HG02970 (cell line): ENCODE results near the gene MYO5A.
"Not testable (repeated sequence)": the region's sequence is repeated elsewhere in the genome, so short reads cannot be mapped to it uniquely, and the experiment has no call there.

Experiments
- ATAC-seq: cut with Tn5 transposase; IDR thresholded peaks from one replicate; pipeline ENCODE4 v1.9.1; 2021; ENCODE audit warnings: mild to moderate bottlenecking, moderate library complexity, moderate number of reproducible peaks; ENCODE audit not compliant: unreplicated experiment, low FRiP score

Gene MYO5A

DNA sequence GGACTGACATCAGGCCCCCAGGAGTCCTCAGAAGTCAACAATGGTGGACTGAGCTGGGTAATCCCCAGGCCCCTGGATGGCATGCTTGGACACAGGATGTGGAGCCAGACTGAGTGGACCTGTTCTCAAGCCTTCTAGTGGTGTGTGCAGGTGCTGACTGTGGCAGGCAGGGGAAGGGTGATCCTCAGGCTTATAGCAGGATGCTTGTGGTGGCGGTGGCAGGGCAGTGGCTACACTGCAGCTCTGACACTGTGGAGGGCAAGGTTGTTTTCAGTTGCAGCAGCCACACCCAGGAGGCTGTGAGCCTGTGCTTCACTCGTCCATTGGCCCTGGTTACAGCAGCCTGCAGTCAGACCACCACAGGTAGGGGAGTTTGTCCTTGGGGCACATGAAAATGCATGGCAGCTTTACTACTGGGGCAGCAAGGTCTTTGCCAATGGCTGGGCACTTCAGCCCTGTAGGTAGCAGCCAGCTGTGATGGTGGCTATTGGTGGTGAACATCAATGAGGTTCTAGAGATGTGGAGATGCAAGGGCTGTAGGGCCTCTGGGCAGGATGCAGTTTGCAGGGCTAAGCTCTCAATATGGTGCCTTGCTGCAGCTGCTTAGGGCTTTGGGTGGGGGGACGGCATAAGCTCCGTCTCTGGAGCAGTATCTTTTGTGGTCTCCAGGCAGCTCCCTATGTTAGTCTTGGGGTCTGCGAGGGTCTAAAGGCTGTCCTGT, 17.5 kb upstream of the MYO5A start:
- ATAC-seq = no peak

DNA sequence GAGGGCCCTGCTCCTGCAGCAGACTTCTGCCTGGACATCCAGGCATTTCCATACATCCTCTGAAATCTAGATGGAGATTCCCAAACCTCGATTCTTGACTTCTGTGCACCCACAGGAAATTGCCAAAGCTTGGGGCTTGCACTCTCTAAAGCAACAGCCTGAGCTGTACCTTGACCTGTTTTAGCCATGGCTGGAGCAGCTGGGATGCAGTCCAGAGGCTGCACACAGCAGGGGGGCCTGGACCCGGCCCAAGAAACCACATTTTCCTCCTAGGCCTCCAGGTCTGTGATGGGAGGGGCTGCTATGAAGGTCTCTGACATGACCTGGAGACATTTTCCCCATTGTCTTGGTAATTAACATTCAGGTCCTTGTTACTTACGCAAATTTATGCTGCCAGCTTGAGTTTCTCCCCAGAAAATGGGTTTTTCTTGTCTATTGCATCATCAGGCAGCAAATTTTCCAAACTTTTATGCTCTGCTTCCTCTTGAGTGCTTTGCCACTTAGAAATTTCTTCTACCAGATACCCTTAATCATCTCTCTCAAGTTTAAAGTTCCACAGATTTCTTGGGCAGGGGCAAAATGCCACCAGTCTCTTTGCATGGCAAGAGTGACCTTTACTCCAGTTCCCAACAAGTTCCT, 11.8 kb upstream of the MYO5A start:
- no peak for ATAC-seq

DNA sequence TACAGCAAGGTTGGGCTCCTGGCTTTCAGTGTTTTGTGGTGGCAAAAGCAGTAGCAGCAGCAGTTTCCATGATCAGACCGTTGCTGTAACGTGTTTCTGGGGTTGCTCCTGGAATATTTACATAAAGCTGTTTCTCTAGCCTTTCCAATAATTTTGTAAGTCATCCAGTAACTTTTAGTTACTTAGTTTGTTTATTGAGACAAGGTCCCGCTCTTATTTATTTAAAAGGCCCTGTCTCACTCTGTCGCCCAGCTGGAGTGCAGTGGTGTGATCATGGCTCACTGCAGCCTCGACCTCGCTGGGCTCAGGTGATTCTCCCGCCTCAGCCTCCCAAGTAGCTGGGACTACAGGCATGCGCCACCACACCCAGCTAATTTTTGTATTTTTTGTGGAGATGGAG, 8.8 kb upstream of the MYO5A start:
- no peak for ATAC-seq

DNA sequence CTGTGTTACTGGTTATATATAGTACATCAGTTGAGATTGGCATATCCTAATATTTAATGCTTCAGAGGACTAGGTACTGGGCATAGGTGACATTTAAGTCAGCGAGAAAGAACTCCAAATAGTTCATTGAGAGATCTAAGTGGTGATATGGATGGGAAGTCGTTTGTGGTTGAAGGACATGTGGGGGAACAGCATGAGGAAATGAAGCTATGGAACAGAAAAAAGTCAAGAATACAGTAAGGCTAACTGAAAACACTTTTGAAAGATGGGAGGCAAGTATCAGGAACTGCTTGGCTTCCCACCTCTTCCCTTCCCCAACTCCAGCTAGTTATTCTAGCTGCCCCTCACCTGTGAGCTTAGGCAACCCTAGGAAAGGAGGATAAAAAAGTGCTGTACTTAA, 3.7 kb upstream of the MYO5A start:
- ATAC-seq = no peak

DNA sequence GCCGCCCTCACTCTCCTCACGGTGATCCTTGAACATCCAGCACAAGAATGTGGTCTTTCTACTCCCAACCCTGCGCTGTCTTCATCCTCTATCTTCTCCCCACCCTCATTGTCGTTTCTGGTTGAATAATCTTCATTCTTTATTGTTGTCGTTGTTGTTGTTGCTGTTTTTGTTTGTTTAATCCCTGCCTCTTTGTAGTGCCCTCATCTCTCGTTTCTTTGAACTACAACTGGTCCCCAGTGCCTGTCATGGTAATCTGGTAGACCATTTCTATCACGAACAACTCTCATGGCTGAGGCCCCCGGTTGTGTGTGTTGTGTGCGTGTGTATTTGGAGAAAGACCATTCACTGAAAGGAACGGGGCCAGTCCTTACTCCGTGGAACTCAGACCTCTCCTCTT, 1.3 kb upstream of the MYO5A start:
- ATAC-seq = no peak

DNA sequence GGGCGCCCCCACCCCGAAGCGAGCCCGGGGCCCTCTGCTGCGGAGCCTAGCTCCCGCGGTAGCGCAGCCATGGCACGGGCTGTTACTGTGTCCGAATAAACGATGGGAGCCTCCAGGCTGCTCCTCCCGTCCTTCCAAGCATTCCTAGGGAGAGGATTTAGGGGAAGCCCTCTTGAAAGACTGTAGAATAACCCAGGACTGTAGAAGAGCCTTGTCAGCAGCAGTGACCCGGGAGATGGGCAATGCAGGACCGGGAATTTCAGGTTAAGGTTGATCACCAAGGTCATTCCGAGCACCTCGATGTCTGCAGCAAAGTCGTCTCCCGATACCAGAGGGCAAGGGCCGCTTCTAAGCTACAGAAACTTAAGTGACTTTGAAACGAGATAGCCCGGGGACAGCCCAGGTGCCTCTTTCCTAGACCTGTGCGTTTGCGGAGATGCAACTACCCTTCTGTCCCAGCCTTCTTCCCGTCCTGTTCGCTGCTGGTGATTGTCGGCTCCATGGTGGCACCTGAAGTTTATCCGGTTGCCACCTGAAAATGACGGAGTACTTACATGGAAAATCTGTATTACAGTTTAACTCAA, 753 bp upstream of the MYO5A start:
- ATAC-seq = no peak

DNA sequence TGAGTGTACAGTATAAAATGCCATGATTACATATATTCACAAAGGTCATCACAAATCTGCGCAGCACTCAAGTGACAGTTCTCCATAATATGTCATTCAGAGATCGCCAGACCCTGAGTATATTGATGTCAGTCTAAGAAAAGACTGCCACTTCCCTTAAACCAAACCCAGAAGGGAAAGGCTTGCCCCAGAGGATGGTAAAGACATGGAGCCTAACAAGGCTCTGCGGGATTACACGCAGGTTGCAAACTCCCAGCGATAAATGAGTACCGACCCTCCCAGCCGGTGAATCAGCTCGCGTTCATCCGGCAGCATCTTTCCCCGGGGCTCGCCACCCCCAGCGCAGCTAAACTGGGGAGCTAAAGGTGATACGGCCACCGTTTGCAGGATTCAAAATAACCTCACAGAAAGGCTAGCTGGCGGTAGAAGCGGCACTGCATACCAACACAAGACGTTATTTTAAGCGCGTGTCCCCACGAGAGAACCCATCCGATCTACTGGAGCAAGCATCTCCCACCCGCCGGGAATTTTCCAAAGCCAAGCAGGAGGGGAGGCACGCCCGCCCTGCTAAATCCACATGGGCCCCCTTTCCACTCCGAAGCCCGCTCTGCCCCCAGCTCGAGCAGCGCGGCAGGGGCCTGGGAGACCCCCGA, 643 bp downstream of the MYO5A start:
- peak; percentile 2 for ATAC-seq

DNA sequence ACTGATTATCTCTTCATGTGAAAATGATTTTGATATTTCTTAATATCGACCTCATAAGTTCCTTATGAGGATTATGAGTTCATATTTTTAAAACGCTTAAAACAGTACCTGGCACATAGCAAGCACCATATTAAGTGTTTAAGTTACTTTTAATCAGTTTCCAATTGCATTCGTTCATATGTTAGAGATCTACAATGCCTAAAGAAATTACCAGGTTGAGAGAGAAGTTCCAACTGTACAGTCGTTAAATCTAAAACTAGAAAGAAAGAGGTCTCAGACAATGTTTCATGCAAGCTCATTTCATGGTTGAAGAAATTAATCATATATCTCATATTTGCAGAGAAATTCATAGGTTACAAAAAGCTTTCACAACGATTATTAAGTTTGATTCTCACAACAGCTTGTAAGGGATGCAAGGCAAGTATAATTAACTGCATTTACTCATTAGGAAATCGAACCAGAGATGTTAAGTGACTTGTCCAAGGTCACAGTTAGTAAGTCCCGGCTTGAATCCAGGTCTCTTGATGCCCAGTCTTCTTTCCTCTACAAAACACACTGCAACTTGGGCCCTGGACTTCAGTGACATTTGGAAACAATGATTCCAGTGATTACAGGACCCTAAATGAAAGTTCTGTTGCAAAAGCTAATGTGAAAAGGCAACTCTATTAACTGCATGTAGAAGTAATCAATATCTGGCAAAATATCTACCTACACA, 1.3 kb downstream of the MYO5A start:
- ATAC-seq = no peak

DNA sequence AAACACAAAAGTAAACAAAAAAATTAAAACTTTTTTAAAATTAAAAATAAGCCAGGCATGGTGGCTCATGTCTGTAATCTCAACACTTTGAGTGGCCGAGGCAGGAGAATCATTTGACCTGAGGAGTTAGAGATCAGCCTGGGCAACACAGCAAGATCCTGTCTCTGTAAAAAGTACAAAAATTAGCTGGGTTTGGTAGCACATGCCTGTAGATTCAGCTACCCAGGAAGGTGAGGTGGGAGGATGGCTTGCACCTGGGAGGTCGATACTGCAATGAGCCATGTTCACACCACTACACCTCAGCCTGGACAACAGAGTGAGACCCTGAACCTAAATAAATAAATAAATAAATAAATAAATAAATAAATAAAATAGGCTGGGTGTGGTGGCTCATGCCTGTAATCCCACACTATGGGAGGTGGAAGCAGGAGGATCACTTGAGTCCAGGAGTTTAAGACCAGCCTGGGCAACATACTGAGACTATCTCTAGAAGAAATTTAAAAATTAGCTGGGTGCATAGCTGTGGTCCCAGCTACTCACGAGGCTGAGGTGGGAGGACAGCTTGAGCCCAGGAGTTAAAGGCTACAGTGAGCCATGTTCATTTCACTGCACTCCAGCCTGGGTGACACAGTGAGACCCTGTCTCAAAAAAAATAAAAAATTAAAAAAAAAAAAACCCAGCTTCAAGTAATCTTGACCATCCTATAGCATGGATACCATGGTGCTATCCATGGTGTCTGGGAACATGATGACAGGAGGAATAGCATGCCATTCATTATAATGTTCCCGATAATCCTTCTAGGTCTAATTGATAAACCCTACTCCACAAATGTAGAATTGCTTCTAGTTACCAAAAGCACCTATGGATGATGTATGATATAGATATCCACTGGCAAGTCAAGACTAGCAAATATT, 4.2 kb downstream of the MYO5A start:
- no peak for ATAC-seq

DNA sequence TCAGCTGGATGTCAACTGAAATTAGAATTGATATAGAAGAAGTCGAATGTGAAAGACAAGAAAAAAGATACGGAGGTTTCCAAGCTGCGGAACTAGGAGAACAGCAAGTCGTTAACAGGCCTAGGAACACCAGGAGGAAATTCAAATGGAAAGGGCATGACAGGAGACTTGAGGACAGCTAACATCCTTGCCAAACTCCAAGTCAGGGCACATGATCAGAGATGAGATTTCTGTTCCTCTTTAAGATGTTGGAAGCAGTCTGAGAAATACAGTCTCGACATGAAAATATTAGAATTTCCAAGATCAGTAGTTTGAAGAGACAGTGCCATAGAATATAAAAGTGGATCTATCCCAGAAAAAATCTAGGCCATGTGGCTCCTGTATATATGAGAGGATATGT, 5.0 kb downstream of the MYO5A start:
- ATAC-seq = no peak

DNA sequence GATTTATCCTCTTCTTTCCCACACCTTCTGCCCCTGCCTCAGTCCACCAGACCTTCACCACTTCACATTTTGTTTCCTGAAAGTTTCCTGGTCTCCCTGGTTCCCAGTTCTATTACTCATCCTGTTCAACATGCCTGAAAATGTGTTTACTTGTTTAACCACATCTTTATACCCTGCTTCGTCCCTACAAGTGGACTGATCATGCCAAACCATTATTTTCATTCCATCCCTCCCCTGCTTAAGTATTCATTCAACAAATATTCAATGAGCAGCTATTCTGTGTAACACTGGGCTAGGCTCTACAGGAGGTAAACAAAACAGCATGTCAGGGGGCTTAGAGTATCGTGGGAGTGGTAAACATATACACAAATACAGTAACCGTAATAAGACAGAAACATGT, 5.5 kb downstream of the MYO5A start:
- no peak for ATAC-seq

DNA sequence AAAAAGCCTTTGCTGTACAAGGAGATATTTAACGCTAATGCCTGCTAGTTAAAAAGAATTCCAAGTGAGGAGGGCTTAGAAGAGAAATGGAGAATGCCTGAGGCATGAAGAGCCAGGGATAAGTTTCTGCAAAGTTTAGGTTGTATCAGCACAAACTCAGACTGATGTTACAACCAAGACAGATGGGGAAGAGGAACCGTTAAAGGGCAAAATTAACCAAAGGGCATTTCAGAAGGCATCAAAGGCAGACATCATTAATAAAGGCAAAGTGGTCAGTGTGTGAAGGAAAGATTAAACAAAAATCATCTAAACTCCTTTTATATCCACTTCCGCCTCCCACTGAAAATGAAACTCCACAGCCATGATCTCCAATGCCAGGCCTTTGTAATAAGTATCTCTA, 7.0 kb downstream of the MYO5A start:
- ATAC-seq = no peak

DNA sequence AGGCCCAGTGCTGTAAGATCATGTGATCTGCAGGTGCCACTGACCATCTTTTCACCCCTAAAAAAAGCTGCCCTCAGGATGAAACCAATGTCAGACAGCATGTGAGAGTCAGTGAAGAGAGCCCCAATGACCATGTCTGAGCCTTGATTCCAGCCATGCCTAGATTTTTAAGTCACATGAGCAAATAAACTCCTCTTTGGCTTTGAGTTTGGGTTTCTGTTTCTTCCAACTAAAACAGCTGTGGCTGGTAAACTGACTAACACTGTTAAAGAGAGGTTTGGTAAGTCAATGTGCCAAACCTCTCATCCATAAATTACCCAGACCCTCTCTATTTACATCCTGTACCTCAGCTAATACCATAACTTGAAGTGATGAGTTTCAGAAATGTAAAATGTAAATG, 8.3 kb downstream of the MYO5A start:
- no peak for ATAC-seq

DNA sequence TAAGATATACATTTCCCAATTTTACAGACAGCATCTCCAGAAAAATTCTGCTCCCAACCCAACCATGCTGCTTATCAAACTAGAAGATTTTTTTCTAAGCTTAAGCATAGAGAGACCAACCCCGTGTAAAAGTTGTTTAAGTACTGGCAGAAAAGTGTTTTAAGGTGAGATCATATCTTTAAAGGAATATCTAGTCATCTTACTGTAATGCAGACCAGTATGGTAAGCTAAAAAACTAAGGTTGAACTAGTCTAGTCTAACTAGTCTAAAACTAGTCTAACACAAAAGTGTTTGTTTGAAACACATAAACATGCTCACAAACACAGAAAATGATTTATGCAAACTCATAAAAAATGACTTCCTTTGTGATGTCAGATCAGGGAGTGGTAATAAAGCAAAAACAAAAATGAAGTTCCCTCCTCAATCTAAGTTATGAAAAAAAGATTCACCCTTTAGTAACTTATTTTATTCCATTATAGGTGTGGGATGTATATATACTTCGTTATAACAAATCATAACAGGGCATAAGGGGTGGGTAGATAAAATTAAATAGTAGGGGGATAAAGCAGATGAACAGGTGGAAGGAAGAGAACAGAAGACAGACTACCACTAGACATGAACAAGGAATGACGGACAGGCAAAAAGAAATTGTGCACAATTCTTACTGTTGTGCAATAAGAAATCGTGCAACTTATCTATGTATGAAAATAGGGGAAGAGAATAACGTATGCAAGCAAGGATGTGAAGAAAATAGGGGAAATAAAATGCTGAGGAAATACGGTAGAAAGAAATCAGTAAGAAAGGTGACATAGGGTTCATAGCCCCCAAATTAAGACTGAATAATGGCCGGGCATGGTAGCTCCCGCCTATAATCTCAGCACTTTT, 10.0 kb downstream of the MYO5A start:
- ATAC-seq = no peak

DNA sequence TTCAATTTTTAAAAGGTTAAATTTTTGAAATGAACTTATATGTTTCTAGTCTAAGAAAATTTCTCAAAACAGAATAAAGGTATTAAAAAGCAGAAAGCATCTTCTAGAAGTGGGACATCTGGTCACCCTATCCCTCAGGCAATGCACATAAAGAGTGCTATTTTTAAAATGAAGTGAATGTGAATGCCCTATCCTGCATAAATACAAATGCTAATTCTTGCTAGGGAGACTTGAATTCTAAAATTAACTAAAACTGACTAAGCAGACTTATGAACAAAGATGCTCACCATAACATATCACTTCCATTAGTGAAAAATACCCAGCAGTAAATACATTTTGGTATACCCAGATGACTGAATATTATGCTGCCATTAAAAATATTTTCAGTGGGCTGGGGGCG, 11.7 kb downstream of the MYO5A start:
- no peak for ATAC-seq

DNA sequence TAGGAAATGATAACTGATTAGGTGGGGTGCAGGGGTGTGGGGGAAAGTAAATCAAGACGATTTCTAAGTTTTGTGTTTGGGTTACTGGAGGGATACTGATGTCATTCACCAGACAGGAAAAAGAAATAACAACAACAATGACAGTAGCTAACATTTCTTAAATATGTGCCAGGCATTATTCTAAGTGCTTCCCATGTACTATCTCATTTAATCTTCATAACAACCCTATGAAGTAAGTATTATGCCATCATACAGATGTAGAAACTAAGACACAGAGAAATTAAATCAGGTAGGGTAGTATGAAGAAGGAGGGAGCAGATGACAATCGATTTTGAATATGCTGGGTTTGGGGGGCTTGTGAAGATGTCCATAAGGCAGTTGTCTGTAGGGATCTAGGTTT, 13.3 kb downstream of the MYO5A start:
- ATAC-seq = no peak

DNA sequence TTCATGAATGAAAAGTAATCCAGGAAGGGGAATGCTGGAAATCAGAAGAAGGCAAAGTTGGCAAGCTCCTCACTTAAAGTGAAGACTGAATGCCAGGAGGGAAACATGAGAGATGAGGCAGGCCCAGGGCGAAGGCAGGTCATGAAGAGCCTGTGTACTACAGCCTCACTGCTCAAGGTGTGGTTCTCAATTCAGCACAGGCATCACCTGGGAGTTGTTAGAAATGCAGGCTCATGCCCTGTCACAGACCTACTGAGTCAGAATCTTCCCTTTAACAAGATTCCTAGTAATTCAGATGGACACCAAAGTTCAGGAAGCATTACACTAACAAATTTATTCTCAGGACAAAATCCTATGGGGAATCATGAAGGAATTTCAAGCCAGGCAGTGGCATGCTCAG, 14.2 kb downstream of the MYO5A start:
- ATAC-seq = no peak

DNA sequence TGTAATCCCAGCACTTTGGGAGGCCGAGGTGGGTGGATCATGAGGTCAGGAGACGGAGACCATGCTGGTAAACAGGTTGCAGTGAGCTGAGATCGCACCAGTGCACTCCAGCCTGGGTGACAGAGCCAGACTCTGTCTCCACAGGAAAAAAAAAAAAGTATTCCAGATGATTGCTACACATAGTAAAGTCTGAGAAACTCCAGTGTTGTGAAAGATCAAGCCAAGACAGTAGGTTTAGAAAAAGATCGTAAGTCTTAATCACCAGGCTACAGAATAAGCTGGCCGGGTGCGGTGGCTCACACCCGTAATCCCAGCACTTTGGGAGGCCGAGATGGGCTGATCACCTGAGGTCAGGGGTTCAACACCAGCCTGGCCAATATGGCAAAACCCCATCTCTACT, 15.8 kb downstream of the MYO5A start:
- not testable (repeated sequence) for ATAC-seq

DNA sequence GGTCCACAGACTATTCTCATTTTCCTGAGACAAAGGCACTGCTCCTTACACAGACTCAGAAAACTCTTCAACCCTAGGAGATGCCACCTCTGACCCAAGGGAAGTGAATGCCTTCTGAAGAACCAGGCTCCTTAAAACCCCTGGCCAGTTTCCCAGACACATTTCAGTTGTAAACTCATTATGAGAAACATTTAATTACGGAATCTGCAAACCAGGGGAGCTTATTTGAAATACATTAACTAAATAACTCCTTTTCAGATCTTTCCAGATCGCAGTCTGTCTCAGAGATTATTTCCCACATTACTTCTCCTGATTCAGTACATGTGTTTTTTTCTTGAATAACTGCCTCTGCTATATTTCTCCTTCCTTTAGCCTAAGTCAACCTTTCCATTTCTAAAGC, 17.6 kb downstream of the MYO5A start:
- ATAC-seq = no peak
